Stimulated activated CD4-positive, alpha-beta T cell treated with anti-CD3 and anti-CD28 coated beads, Interleukin-2, amount 100 ng/mL, for 4 hours (primary cell): ENCODE results near the gene TNIK.

Source experiments
- DNase-seq: peaks from one replicate; pipeline ENCODE4 v3.0.0-alpha.2; 2020; ENCODE audit warnings: low read depth

Gene TNIK

DNA sequence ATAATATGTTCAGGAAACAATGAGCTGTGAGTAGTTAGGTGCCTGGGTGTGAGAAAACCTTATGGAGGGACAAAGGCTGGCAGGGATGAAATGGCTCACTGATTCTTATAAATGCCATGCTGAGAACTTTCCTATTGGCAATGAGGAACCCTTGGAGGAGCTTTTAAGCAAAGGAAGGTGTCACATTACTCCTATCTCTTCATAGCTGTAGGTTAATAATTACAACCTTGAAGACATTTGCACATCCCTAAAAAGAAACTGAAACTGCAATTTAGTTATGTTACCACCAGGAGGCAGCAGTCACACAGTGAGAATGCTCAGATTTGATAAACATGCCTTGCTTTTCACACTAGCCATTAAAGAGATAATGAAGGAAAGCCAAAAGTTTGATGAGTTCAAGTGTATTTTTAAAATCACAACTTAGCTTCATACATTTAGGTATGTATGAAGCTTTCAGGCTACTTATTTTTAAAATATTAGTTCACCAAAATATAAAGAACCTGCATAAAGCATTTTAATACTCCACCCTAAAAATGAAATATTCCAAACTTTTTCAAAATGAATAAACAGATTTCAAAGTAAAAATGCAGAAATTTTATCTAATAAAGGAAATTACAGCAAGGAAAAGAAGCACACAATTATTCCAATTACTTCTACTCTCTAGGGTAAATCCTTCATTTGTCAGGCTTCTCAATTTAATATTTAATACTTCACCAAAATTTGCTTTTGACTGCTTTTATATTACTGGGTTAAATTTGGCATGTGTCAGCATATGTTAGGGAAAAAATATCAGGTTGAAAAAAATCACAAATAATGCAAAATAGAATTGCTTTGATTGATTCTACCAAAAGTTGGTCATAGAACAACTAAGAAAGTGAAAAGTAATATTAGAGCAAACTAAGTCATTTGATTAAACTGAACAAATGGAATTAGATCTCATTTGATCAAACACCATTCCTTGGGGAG lies 296.8 kb downstream of the TNIK start:
- DNase-seq, result no peak

DNA sequence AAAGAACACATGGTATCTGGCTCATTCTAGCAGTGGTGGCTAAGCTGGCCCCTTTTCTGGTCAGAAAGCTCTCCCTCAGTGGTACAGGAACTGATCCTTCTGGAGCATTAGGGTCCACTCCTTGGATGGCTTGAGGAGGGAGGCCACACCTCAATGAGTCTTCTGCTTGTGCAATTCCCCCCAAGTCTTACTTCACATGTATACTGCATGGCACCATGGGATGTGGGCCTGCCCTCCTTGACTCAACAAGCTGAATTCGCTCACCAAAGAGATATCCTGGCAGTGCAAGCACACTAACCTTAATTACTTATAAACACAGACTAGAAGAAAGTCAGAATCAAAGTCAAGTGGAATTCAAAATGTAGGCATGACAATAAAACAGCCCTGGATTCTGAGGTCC lies 299.9 kb downstream of the TNIK start:
- DNase-seq, result no peak

DNA sequence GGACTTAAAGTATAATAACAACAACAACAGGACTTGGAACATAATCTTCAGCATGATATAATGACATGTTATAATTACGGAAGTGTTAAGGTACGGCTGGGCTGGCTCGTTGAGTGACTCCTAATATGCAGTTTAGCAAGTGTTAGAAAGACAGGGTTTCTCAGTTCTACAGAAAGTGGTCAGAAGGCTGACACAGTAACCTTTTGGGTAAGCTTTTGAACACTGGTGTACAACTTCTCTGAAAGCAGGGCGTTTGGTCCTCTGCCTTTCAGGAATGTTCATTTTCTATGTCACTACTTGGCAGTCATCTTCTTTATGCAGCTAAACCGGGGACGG lies 300.4 kb downstream of the TNIK start:
- no peak for DNase-seq

DNA sequence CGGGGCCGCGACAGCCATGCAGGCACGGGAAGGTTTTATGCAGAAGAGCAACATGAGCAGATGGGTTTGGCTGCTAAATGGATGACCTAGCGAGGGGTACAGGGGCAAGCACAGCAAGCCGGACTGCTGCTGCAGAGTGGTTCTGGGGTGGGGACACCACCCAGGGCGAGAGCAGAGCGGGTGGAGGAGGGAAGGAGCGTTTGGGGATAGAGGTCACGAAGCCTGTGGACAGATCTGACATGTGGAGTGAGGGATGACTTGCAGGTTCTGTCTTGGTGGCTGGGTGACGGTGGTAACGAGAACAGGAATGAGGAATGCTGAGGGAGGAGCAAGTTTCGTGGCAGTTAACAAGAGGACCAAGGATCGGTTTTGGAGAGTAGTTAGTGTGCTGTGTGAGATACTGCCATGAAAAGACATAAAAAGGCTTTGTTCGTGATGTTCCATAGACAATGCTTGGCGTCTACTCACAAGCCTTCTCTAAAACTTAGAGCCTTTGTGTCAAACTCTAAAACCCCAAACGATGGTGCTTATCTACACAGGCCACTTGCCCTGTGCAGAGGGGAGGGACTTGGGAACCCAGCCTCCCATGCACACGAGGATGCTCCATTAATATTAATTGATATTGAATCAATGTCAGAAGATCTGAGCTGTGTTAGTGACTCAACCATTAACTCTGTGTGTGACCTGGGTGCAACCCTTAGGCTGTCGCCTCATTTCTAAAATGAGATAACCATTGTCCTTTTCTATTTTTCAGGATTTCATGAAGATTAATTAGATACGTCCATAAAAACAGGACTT lies 301.0 kb downstream of the TNIK start:
- DNase-seq, result no peak

DNA sequence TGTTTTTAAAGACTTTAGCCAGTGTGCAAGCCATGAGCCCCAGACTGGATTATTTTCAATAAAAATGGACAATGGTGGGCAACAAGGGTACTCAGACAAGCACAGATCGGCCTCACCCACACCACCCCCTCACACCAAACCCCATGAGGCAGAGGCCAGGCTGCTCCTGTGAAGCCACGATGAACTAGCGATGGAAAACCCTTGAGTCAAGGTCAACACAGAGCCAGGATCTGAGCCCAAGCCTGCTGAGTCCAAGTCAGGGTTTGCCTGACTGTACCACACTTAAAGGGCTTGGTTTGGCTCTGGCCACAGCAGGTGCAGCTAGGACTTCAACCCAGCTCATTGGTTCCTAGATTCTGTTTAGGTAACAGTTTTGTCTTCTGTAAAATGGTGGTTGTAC lies 302.2 kb downstream of the TNIK start:
- DNase-seq, result no peak

DNA sequence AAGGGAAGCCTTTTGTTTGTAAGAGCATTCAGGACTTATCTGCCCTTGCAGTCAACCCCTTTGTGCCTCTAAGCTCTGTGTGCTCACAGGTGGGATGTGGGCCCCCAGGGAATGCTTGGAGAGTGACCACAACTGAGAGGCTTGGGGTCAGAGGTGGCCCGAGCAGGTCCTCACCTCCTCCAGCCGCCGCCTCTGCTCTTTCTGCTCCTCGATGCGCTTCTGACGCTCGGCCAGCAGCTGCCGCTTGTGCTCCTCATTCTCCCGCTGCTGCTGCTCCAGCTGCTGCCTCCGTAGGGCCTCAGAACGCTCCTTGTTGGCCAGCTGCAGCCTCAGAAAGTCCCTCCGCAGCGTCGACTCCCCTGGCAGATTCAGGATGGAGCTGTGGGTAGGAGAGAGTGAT lies 302.9 kb downstream of the TNIK start:
- no peak for DNase-seq

DNA sequence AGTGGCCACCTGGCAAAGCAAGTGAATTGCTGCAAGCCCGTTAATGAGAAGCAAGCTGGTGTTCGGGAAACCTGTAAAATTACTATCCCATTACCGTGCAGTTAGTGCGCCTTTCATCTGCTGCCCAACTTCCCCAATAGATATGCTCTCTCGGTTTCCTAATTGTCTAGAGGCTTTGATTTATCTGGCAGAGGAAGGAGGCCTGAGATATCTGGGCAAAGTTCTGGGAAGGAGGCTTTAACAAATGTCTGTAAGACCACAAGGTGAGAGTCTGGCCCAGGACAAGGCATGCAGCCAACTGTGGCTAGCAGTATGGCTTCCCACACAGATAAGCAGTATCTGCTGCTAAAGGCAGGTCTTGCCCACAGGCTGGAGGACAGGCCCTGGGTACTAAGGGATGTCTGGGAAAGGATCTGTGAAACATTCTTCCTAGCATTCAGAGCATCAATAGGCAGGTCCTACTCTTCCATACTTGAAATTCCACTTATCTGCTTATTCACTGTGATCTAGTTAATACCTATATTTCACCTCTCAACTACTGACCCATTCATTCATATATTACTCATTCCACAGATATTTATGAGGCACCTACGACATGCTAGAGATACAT lies 303.7 kb downstream of the TNIK start:
- DNase-seq, result no peak

DNA sequence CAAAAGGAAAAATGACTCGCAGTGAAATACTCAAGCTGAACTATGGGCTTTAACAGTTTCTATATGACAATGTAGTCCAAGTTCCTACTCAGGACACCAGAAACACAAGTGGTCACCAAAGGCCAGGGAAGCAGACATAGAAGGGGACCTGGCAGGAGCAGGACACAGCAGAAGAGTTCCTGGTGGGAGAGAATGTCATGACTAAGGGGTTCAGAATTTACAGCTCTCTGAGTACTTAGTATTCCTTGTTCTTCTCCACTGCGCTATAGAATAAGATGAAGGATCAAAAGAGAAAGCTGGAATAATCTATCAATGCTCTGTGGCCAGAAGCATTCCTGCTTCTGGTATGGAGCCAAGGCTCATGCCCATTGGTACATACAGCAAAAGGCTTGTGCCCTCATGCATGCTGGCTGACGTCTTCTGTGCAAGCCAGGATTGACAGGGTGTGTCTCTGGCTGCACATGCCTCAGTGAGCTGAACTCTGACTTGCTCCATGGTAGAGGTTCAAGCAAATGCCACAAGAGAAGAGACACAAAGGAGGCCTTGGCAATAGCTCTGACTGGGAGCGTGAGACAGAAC lies 305.0 kb downstream of the TNIK start:
- DNase-seq, result no peak

DNA sequence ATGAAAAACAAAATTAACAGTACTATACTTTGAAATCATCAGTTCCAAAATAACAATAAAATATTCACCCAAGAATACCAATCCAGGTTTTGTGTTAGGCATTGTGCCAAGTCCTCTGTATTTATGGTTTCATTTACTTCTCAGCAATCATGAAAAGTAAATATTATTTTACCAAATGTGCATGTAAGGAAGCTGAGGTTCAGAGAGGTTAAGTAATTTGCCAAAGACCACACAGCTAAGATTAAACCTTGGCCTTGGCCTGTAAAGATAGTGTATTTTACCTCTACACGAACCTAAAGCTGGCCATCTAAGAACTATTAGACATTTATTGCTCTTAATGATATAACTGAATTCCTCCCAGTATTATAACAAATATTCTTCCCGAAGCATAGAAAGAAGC lies 309.3 kb downstream of the TNIK start:
- DNase-seq, result no peak

DNA sequence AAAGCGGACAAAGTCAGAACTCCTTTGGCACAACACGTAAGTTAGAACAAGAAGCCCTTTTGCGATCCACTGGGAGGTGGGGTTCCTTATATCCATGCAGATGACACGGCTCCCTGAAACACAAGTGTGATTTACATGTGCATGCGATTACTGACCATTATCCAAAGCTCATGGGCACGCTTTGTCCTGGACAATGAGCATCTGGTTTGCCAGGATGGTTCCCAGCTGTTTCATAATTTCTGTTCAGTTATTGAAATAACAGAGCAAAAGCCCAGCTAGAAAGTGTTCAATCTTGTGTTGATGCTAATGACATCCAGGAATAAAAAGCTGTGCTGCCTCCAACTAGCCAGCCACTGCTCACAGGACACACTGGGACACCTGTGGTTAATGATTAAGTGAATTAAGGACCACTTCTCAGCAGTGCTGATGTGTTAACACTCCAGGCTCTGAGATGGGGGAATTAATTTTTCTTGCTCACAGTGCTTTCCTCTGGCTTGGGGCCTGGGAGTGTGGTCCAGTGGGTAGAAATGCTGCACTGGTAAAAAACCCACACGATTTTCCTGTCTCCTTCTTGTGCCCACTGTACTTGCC lies 310.6 kb downstream of the TNIK start:
- DNase-seq, result no peak

DNA sequence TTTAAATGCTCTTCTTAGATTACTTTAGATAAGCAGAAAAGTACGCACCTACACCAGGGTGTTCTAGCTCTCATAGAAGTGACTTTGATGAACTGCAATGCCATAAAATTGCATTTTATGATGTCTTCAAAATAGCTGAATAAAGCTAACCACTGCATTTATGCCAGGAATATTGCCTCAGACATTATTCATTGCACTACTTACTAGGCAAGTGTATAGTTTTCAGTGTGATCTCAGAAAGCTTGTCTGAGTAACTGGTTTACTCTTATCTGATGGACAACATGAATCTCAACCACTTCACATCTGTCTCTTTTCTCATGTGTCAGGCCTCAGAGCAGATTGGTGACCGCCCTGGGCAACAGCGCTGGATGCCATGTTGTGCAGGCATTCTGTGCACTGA lies 314.4 kb downstream of the TNIK start:
- DNase-seq, result no peak

DNA sequence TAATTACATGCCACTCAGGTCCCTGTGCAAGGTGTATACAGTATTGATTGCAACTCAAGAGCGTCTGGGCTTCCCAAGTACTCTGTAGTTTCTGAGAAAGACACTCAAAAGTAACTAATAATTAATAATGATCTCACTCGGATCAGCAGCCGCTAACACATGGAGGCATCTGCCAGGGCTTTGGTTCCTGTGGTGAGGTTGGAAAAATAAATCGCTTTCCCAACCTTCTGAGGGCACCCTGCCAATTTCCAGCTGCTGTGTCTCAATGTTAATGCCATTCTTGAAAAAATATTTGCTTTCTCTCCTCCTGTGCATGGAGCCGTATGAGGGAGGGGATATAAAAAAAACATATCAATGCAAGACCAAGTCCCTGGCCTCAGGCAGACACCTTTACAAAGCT lies 317.2 kb downstream of the TNIK start:
- DNase-seq, result no peak

DNA sequence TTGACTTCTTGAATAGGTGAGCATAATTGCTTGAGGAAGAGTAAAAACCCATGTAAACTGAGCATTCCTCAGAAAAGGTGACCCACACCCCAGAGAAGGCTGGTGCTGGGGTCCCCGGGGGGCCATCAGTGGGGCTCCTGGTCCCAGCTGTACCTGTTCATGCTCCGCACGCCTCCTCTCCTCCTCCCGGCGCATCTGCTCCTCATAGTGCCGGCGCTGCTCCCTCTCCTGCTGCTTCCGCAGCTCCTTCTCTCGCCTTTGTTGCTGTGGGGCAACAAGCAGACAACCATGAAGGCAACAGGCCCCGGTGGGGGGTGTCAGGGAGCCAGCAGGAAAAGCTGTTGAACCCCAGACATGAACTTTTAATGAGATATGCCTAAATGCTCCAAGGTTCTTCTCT lies 320.0 kb downstream of the TNIK start:
- DNase-seq, result no peak

DNA sequence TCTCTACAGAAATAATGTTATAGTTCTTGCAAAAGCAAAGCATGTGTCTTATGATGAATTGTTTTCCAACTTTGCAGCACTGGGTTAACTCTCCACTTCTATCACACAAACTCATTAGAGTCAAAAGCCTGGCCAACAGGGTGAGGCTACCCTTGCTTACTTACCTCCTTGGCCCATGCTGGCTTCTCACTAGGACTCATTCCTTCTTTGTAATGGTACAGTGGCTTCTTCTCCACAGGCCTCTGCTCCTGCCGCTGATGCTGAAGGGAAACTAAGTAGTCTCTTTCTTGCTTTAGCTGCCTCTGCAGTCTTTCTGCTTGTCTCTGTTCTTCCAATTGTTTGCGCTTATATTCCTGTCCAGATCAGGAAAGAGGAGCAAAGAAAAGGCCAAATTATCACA lies 322.2 kb downstream of the TNIK start:
- DNase-seq, result no peak

DNA sequence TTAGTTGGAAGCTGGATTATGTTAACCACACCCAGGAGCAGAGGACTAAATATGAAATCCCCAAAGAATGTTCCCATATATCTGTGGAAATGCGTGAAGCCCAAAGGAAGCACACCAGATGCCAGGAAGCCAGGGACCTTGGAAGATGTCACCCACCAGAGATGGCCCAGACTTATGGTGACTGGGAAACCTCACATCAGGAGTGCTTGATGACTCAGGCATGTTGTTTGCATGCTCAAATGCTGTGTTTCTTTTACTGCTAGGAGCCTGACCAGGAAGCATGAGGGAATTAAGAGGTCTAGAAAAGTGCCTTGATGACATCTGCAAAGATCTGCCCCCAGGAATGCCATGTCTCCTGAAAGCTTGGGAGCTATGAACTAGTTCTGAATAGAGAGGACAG lies 324.7 kb downstream of the TNIK start:
- DNase-seq, result no peak

DNA sequence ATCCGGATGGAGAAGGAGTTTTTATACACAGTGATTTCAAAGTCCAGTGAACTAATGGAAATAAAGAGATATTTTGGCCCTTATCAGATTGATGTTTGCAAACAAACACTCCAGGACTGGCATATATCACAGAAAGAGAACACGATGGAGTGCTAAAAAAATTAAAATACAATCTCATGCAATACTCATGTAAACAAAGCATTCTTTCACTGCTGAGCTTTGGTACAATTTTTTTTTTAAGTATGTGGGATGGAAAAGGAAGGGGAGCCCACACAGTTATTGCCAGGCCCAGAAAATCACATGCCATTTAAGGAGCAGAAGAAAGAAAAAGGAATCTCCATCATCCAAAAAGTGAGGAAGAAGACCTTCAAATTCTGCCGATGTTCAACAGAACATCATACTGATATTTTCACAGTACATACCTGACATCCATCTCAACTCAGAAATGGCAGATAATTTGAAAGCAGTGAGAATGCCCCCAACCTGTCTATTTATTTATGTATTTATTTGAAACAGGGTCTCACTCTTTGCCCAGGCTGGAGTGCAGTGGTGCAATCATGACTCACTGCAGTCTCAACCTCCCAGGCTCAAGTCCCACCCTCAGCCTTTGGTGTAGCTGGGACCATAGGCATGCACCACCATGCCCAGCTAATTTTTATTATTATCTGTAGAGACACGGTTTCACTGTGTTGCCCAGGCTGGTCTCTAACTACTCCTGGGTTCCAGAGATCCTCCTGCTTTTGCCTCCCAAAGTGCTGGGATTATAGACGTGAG lies 326.2 kb downstream of the TNIK start:
- DNase-seq, result no peak

DNA sequence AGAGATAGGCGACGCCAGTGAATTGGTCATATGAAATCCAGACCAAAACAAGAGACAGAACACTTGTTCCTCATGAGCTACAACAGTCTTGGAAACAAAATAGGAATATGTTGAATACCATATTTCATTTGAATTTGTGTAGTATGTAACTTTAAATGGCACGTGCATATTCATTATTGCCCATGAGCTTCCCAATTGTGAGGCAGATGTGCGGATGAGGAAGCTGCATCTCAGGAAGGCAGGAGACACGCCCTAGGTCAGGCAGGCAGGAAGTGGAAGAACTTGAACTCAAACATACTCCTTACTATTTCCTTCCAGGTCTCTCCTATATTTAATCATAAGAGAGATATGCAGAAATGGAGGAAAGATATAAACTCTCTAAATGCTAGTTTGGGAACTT lies 326.9 kb downstream of the TNIK start:
- no peak for DNase-seq

DNA sequence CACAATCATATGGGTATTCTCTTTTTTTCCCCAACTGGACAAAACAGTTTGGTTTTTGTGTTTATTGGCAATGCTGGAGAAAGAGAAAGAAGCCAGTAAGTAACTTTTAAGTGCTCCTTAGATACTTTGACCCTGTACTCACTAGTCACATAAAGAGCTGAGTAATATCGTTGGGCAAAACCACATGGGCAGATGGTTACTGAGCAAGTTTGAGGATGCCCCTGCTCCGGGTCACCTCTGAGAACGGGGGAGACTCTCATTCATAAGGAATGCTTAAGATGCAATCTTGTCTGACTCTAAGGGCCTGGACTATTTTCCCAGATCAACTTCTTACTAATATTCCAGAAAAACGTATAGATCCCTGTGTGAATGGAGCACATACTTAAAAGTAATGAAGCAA lies 327.3 kb downstream of the TNIK start:
- no peak for DNase-seq

DNA sequence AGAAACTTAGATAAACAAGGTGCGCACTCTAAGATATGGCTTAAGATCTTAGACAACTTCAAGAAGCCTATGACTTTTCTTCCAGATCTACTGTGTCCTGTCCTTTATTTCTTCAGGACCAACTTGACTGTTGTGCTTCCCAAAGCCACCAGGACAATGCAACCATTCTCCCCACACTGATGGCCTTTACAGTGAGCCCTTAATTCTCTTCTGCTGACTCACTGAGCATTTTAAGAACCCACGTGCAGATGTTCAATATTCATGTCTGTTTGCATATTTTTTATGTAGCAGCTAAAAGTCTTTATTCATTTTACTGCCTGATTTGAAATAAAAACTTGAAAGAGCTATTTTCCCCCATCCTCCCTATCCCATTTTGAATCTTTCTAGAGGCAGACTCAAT lies 330.4 kb downstream of the TNIK start:
- no peak for DNase-seq

DNA sequence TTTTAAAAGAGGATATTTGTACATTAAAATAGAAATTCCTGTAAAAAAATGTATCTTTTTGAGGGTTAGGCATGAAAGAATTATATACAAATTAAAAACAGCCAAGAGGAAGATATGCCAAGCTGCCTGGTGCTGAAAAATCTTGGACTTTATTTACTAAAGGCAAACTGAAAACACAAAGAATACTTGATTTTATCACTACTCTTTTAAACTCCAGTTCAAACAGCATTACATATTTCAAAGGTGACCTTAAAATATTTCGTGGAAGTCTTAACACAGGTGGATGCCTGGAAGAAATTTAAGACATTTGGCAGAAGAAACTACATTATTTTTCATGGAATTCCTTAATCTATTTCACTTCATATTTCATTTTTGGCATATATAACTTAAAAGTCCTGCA lies 332.6 kb downstream of the TNIK start:
- DNase-seq, result no peak

DNA sequence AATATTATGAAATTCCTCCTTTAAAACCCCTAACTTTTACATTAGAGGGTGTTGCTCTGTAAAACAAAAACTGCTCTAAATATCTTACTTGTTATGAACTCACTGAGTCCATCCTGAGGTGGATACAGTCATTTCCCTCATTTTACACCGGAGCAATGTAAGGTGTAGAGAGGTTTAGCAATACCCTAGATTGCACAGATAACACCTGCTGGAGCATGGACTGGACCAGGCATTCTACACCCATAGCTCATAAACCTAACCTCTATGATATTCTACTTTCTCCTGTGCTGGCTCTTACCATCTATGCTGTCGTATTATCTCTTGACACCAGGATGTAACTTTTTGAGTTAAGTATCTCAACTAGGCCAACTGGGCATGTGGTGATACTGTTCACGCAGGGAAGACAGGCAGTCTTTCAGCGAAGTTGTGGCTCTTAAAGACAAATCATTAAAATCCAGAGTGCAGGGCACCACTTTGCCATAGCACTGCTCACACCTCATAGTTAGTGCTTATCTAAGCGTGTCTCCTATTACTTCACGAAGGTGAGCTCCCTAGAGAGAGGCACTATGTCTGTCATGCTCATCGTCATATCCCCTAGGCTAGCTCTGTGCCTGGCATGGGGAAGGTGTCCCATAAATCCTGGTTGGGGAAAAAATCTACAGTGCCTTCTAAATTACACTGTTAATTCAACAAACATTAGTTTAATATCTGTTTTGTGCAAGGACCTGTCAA lies 333.6 kb downstream of the TNIK start:
- no peak for DNase-seq
